SK-N-SH (cell line): ENCODE results near the gene LTC4S.

Experiments used
- EP300 ChIP-seq, 2 experiments: IDR thresholded peaks; 2 replicates each; pipeline versions ENCODE4 v1.4.0 to v1.6.1; 2012; ENCODE audit warnings: borderline replicate concordance in 1 of 2, low read depth in 1 of 2, low read length in 1 of 2
- EZH2phosphoT487 ChIP-seq: fragments of 200-600 bp; sonication (generic); IDR thresholded peaks from 2 replicates; pipeline ENCODE4 v1.6.1; 2017; ENCODE audit warnings: low read depth, mixed run types, mild to moderate bottlenecking, antibody characterized with exemption, moderate library complexity, borderline replicate concordance
- JUND ChIP-seq: IDR thresholded peaks from 2 replicates; pipeline ENCODE4 v1.4.0; 2012
- MXI1 ChIP-seq: IDR thresholded peaks from 2 replicates; pipeline ENCODE4 v1.6.1; 2012; ENCODE audit warnings: mild to moderate bottlenecking, low read depth, low read length, improper control_type of control experiment
- POLR2AphosphoS5 ChIP-seq: IDR thresholded peaks from 2 replicates; pipeline ENCODE4 v1.6.1; 2012; ENCODE audit warnings: low read depth, low read length
- RCOR1 ChIP-seq: fragments of 150-350 bp; IDR thresholded peaks from 2 replicates; pipeline ENCODE4 v1.6.1; 2017; ENCODE audit warnings: antibody characterized with exemption, low read length
- RFX5 ChIP-seq: IDR thresholded peaks from 2 replicates; pipeline ENCODE4 v1.6.1; 2012; ENCODE audit warnings: mild to moderate bottlenecking, improper control_type of control experiment, low read length
- SMC3 ChIP-seq: IDR thresholded peaks from 2 replicates; pipeline ENCODE4 v1.6.1; 2012; ENCODE audit warnings: low read depth, low read length, improper control_type of control experiment
- TAF1 ChIP-seq: IDR thresholded peaks from 2 replicates; pipeline ENCODE4 v1.6.1; 2012; ENCODE audit warnings: low read depth, mild to moderate bottlenecking, low read length, moderate library complexity, borderline replicate concordance
- TEAD4 ChIP-seq: IDR thresholded peaks from 2 replicates; pipeline ENCODE4 v1.4.0; 2012; ENCODE audit warnings: mild to moderate bottlenecking, borderline replicate concordance; ENCODE audit not compliant: insufficient read depth
- TF ChIP-seq, protein P1 (sequence below): fragments of 200-600 bp; sonication (generic); IDR thresholded peaks from 2 replicates; pipeline ENCODE4 v1.6.1; 2017; ENCODE audit warnings: antibody characterized with exemption, mild to moderate bottlenecking, moderate library complexity
- TF ChIP-seq, protein P2 (sequence below): fragments of 150-350 bp; IDR thresholded peaks from 2 replicates; pipeline ENCODE4 v1.6.1; 2017; ENCODE audit warnings: antibody characterized with exemption, low read length, low read depth, borderline replicate concordance

DNA sequence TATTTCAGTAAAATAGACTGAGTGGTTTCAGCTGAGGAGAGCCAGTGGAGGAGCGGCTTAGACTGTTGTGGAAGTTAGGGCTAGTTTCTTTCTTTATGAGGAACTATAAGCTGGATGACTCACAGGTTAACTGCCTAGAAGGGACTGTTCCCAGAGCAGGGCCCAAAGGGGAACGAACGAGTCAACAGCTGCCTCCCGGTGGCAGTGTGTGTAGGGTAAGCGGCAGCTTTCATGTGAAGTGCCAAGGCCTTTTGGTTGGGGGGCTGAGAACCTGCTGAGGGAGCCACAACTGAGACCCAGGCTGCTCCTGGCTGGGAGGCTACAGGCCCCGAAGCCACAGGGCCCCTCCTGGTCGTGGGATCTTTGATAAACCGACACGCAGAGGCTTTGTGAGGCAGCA is 33.9 kb downstream of the LTC4S start:
- TF ChIP-seq TAF1 = no peak
- TF ChIP-seq, protein P1, sequence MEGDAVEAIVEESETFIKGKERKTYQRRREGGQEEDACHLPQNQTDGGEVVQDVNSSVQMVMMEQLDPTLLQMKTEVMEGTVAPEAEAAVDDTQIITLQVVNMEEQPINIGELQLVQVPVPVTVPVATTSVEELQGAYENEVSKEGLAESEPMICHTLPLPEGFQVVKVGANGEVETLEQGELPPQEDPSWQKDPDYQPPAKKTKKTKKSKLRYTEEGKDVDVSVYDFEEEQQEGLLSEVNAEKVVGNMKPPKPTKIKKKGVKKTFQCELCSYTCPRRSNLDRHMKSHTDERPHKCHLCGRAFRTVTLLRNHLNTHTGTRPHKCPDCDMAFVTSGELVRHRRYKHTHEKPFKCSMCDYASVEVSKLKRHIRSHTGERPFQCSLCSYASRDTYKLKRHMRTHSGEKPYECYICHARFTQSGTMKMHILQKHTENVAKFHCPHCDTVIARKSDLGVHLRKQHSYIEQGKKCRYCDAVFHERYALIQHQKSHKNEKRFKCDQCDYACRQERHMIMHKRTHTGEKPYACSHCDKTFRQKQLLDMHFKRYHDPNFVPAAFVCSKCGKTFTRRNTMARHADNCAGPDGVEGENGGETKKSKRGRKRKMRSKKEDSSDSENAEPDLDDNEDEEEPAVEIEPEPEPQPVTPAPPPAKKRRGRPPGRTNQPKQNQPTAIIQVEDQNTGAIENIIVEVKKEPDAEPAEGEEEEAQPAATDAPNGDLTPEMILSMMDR = no peak
- no peak for TF ChIP-seq EZH2phosphoT487
- TF ChIP-seq MXI1 = no peak
- TF ChIP-seq EP300 (IDR thresholded peaks at IDR 0.05; ENCODE audit: borderline replicate concordance in 1 of 2, low read depth in 1 of 2, low read length in 1 of 2) = no peak
- no peak for TF ChIP-seq SMC3
- TF ChIP-seq, protein P2, sequence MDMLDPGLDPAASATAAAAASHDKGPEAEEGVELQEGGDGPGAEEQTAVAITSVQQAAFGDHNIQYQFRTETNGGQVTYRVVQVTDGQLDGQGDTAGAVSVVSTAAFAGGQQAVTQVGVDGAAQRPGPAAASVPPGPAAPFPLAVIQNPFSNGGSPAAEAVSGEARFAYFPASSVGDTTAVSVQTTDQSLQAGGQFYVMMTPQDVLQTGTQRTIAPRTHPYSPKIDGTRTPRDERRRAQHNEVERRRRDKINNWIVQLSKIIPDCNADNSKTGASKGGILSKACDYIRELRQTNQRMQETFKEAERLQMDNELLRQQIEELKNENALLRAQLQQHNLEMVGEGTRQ = no peak
- no peak for TF ChIP-seq JUND
- TF ChIP-seq RFX5 = no peak
- TF ChIP-seq TEAD4 = no peak
- TF ChIP-seq POLR2AphosphoS5 = no peak
- no peak for TF ChIP-seq RCOR1
